Measurements from ENCODE around the gene YY2.

Gene YY2

DNA sequence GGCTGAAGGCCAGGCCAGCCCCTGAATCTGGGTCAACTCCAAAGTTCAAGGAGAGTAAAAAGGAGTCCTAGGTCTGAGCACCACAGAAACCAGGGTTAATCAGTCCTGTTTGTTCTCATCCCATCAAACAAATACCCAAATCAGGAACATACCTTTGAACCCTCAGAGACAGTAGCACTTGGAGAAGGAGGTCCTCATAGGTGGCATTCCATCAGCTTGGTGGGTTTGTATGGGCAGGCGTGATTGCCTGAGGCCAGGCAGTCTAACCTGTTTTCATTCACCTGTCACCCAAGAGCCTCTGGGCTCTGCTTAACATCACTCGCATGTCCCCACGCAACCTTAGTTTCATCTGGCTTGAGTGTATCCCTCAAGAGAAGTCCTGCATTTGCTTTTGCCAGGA is 33.9 kb upstream of the YY2 start:
- WGBS (ENCODE audit: insufficient coverage), result 92% methylated on average over 3 of the region's 3 CpGs
- ChIA-PET POLR2A (no interaction called here), CTCF (no interaction called here)

DNA sequence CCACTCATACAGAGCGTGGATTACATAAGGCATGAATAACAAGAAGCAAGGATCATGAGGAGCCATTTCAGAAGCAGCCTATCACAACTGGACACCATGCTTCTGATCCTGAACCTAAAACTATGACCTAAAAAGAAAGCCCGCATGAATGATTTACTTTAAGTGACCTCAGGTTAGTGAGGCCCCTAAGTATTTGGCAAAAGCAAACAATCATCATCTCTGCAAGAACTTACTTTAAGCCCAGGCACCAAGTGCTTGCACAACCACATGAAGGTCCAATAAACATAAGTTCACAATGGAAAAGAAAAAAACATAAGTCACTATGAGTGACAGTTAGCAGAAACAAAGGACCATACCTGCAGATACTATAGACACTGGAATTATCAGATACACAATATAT is 24.3 kb upstream of the YY2 start:
- Histone ChIP-seq H3K4me3 (ENCODE audit: control insufficient read depth in 1 of 7, extremely low read depth in 1 of 7, insufficient read depth in 4 of 7, low read depth in 2 of 7, low read length in 6 of 7) (no peak overlapping the region), H3K36me3 (ENCODE audit: control insufficient read depth in 4 of 4, insufficient read depth in 4 of 4, low read length in 3 of 4) (no peaks in the 10 kb centered on the region), H3K4me1 (ENCODE audit: control extremely low read depth in 1 of 4, control insufficient read depth in 4 of 4, insufficient read depth in 4 of 4, low read length in 3 of 4) (no peaks in the 10 kb centered on the region), H3K27ac (ENCODE audit: insufficient read depth in 1 of 2, low read depth in 1 of 2, low read length in 2 of 2, poor library complexity in 1 of 2, severe bottlenecking in 2 of 2) (no peak overlapping the region), H3K9me3 (ENCODE audit: control extremely low read depth in 1 of 5, control insufficient read depth in 4 of 5, insufficient read depth in 2 of 5, low read depth in 1 of 5, low read length in 4 of 5) (no peaks in the 10 kb centered on the region), H3K27me3 (replicated peaks in 2 of 5; ENCODE audit: control insufficient read depth in 4 of 5, insufficient read depth in 5 of 5, low read length in 4 of 5) (peaks cover 0 to 4% (median 0%) of the 10 kb centered on the region in 5 experiments)
- DNase-seq, result no peak
- 63% methylated on average over 1 of the region's 2 CpGs for WGBS (ENCODE audit: insufficient coverage)
- POLR2A ChIA-PET, result no interaction called here
- CTCF ChIA-PET, result no interaction called here

More for the DNA sequence above, 33.9 kb upstream of the YY2 start:
- peaks cover 0 to 2% (median 0%) of the 10 kb centered on the region in 5 experiments for H3K27me3 ChIP-seq (replicated peaks in 2 of 5; ENCODE audit: control insufficient read depth in 4 of 5, insufficient read depth in 5 of 5, low read length in 4 of 5)
- no peak overlapping the region for H3K27ac ChIP-seq (ENCODE audit: insufficient read depth in 1 of 2, low read depth in 1 of 2, low read length in 2 of 2, poor library complexity in 1 of 2, severe bottlenecking in 2 of 2)
- H3K36me3 ChIP-seq (ENCODE audit: control insufficient read depth in 4 of 4, insufficient read depth in 4 of 4, low read length in 3 of 4), result no peaks in the 10 kb centered on the region
- H3K9me3 ChIP-seq (ENCODE audit: control extremely low read depth in 1 of 5, control insufficient read depth in 4 of 5, insufficient read depth in 2 of 5, low read depth in 1 of 5, low read length in 4 of 5), result no peaks in the 10 kb centered on the region
- DNase-seq, result no peak
- no peak overlapping the region for H3K4me3 ChIP-seq (ENCODE audit: control insufficient read depth in 1 of 7, extremely low read depth in 1 of 7, insufficient read depth in 4 of 7, low read depth in 2 of 7, low read length in 6 of 7)
- H3K4me1 ChIP-seq (ENCODE audit: control extremely low read depth in 1 of 4, control insufficient read depth in 4 of 4, insufficient read depth in 4 of 4, low read length in 3 of 4), result no peaks in the 10 kb centered on the region

DNA sequence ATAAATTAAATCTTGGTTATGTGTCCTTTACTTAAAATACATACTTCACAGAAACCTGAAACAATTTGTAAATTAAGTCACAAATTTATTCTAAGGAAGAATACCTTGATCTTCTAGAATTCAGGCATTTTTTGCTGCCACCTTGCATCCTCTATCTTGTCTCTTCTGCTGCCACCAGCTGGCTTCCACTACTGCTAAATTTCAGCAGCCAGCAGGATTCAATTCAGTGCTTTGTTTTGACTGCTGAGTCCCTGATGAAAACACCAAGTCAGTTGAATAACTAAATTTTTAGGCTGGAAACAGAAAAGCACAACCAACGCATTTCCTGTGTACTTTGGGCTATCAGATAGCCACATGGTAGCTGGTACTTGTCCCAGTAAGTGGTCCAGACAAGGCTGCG is 18.7 kb upstream of the YY2 start:
- H3K27me3 ChIP-seq (replicated peaks in 2 of 5; ENCODE audit: control insufficient read depth in 4 of 5, insufficient read depth in 5 of 5, low read length in 4 of 5), result peaks cover 0 to 11% (median 0%) of the 10 kb centered on the region in 5 experiments
- ChIA-PET POLR2A (no interaction called here), CTCF (no interaction called here)
- H3K9me3 ChIP-seq (ENCODE audit: control extremely low read depth in 1 of 5, control insufficient read depth in 4 of 5, insufficient read depth in 2 of 5, low read depth in 1 of 5, low read length in 4 of 5), result peaks cover 0 to 4% (median 0%) of the 10 kb centered on the region in 5 experiments
- WGBS (ENCODE audit: insufficient coverage), result 75% methylated on average over 1 of the region's 2 CpGs
- no peaks in the 10 kb centered on the region for H3K36me3 ChIP-seq (ENCODE audit: control insufficient read depth in 4 of 4, insufficient read depth in 4 of 4, low read length in 3 of 4)
- H3K4me3 ChIP-seq (ENCODE audit: control insufficient read depth in 1 of 7, extremely low read depth in 1 of 7, insufficient read depth in 4 of 7, low read depth in 2 of 7, low read length in 6 of 7), result no peak overlapping the region
- H3K27ac ChIP-seq (ENCODE audit: insufficient read depth in 1 of 2, low read depth in 1 of 2, low read length in 2 of 2, poor library complexity in 1 of 2, severe bottlenecking in 2 of 2), result no peak overlapping the region
- DNase-seq, result no peak
- peaks cover 0 to 9% (median 3%) of the 10 kb centered on the region in 4 experiments for H3K4me1 ChIP-seq (ENCODE audit: control extremely low read depth in 1 of 4, control insufficient read depth in 4 of 4, insufficient read depth in 4 of 4, low read length in 3 of 4)

DNA sequence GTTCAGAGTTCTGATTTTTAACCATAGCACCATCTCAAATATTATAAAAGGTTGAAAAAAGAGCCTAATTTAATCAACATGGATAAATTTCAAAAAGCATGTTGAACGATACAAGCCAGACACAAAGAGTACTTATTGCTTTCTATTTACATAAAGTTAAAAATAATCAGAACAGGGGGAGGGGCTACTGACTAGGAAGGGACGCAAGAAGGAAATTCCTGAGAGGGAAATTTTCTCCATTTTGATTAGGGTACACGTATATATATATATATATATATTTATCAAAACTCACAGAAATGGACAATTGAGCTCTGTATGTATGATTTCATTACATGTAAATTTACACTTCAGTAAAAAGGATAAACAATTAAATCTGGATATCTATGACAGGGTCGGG is 16.9 kb upstream of the YY2 start:
- Histone ChIP-seq H3K36me3 (ENCODE audit: control insufficient read depth in 4 of 4, insufficient read depth in 4 of 4, low read length in 3 of 4) (no peaks in the 10 kb centered on the region), H3K4me3 (ENCODE audit: control insufficient read depth in 1 of 7, extremely low read depth in 1 of 7, insufficient read depth in 4 of 7, low read depth in 2 of 7, low read length in 6 of 7) (peak overlapping the region; percentile 63 to 89 (median 79)), H3K4me1 (ENCODE audit: control extremely low read depth in 1 of 4, control insufficient read depth in 4 of 4, insufficient read depth in 4 of 4, low read length in 3 of 4) (peaks cover 0 to 9% (median 3%) of the 10 kb centered on the region in 4 experiments), H3K27ac (ENCODE audit: insufficient read depth in 1 of 2, low read depth in 1 of 2, low read length in 2 of 2, poor library complexity in 1 of 2, severe bottlenecking in 2 of 2) (peak overlapping the region in 1 of 2 experiments; percentile 77), H3K27me3 (replicated peaks in 2 of 5; ENCODE audit: control insufficient read depth in 4 of 5, insufficient read depth in 5 of 5, low read length in 4 of 5) (peaks cover 0 to 11% (median 0%) of the 10 kb centered on the region in 5 experiments), H3K9me3 (ENCODE audit: control extremely low read depth in 1 of 5, control insufficient read depth in 4 of 5, insufficient read depth in 2 of 5, low read depth in 1 of 5, low read length in 4 of 5) (peaks cover 0 to 4% (median 0%) of the 10 kb centered on the region in 5 experiments)
- peak; percentile 27 to 33 (median 31) for DNase-seq
- ChIA-PET CTCF (no interaction called here), POLR2A (interaction anchor here (0.6 kb wide), 1 partner anchor 106 kb away, joined by 3 read pairs; no protein-coding TSS in a partner anchor)
- 57% methylated on average over 1 of the region's 4 CpGs for WGBS (ENCODE audit: insufficient coverage)

DNA sequence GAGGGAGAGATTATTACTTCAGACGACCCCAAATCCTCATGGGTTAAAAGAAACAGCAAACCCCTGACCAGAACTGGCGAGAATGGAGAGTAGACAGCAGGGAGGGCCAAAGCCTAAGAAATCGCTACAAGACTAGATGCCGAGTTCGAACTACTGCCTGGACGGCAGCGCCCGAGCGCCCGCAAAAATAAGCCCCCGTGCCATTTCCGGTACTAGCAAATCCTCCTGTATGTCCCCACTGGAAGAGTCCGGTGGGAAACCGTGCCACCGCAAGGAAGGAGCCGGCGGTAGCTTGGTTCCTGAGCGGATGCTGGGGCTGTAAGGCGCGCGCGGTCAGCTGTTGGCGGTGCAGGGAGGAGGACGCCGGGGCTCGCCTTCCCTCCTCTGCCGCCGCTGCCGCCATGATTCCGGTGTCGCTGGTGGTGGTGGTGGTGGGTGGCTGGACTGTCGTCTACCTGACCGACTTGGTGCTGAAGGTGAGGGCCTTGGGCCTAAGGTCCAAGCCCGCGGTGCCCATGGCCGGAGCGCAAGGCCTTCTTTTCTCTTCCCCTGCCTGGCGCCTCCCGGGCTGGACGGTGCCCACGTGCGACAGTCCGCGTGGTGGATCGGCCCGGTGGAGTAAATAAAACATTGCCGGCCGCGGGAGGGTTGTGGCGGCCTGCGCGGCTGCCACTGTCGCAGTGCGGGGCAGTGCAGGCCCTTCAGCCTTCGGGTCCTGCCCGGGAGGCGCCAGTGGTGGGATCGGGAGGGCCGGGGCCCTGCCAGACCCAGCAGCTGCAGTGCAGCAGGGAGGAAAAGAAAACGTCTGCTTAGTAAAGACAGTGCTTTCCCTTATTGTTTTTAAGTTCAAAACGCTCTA is 16.2 kb upstream of the YY2 start, which contains the start of gene MBTPS2:
Gene MBTPS2, plus strand, starts transcription at position 284 of the 859 bp plus-strand sequence. Its CDS starts 118 bp downstream, at position 402.
- Histone ChIP-seq H3K9me3 (ENCODE audit: control extremely low read depth in 1 of 5, control insufficient read depth in 4 of 5, insufficient read depth in 2 of 5, low read depth in 1 of 5, low read length in 4 of 5) (peaks cover 0 to 4% (median 0%) of the 10 kb centered on the region in 5 experiments), H3K27ac (ENCODE audit: insufficient read depth in 1 of 2, low read depth in 1 of 2, low read length in 2 of 2, poor library complexity in 1 of 2, severe bottlenecking in 2 of 2) (peak within 1 kb of the TSS in 1 of 2 experiments; percentile 77), H3K4me1 (ENCODE audit: control extremely low read depth in 1 of 4, control insufficient read depth in 4 of 4, insufficient read depth in 4 of 4, low read length in 3 of 4) (peaks cover 0 to 9% (median 3%) of the 10 kb centered on the region in 4 experiments), H3K4me3 (ENCODE audit: control insufficient read depth in 1 of 7, extremely low read depth in 1 of 7, insufficient read depth in 4 of 7, low read depth in 2 of 7, low read length in 6 of 7) (peak within 1 kb of the TSS; percentile 63 to 89 (median 79)), H3K36me3 (ENCODE audit: control insufficient read depth in 4 of 4, insufficient read depth in 4 of 4, low read length in 3 of 4) (peaks cover 0 to 2% (median 0%) of the 10 kb centered on the region in 4 experiments), H3K27me3 (replicated peaks in 2 of 5; ENCODE audit: control insufficient read depth in 4 of 5, insufficient read depth in 5 of 5, low read length in 4 of 5) (peaks cover 0 to 11% (median 0%) of the 10 kb centered on the region in 5 experiments)
- ChIA-PET POLR2A (interaction anchor here (0.6 kb wide), 1 partner anchor 107 kb away, joined by 3 read pairs; no protein-coding TSS in a partner anchor), CTCF (no interaction called here)
- 36% methylated on average over 48 of the region's 61 CpGs for WGBS (ENCODE audit: insufficient coverage)
- DNase-seq, result peak; percentile 88 to 92 (median 92)

DNA sequence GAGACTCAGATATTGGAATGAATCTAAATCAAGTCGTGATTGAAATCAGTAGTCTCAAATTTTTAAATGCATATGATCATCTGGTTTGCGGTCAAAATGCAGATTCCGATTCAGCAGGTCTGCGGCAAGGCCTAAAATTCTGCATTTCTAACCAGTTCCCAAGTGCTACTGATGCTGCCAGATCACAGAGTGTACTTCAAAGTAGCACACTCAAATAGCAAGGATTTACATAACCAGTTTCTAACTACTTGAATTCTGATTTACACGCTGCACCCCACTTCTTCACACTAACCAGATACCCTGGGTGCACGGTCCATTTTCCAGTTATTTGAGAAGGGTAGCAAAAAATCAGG is 15.6 kb upstream of the YY2 start:
- Histone ChIP-seq H3K36me3 (ENCODE audit: control insufficient read depth in 4 of 4, insufficient read depth in 4 of 4, low read length in 3 of 4) (peaks cover 0 to 6% (median 0%) of the 10 kb centered on the region in 4 experiments), H3K9me3 (ENCODE audit: control extremely low read depth in 1 of 5, control insufficient read depth in 4 of 5, insufficient read depth in 2 of 5, low read depth in 1 of 5, low read length in 4 of 5) (peaks cover 0 to 4% (median 0%) of the 10 kb centered on the region in 5 experiments), H3K4me1 (ENCODE audit: control extremely low read depth in 1 of 4, control insufficient read depth in 4 of 4, insufficient read depth in 4 of 4, low read length in 3 of 4) (peaks cover 0 to 9% (median 3%) of the 10 kb centered on the region in 4 experiments), H3K4me3 (ENCODE audit: control insufficient read depth in 1 of 7, extremely low read depth in 1 of 7, insufficient read depth in 4 of 7, low read depth in 2 of 7, low read length in 6 of 7) (peak overlapping the region in 6 of 7 experiments; percentile 67 to 89 (median 79)), H3K27ac (ENCODE audit: insufficient read depth in 1 of 2, low read depth in 1 of 2, low read length in 2 of 2, poor library complexity in 1 of 2, severe bottlenecking in 2 of 2) (peak overlapping the region in 1 of 2 experiments; percentile 77), H3K27me3 (replicated peaks in 2 of 5; ENCODE audit: control insufficient read depth in 4 of 5, insufficient read depth in 5 of 5, low read length in 4 of 5) (peaks cover 0 to 11% (median 0%) of the 10 kb centered on the region in 5 experiments)
- DNase-seq, result peak; percentile 0 to 48 (median 47)
- CTCF ChIA-PET, result interaction anchor here (0.9 kb wide), 1 partner anchor 224 kb away, joined by 4 read pairs; no protein-coding TSS in a partner anchor
- WGBS (ENCODE audit: insufficient coverage), result 32% methylated on average over 3 of the region's 6 CpGs
- POLR2A ChIA-PET, result no interaction called here

DNA sequence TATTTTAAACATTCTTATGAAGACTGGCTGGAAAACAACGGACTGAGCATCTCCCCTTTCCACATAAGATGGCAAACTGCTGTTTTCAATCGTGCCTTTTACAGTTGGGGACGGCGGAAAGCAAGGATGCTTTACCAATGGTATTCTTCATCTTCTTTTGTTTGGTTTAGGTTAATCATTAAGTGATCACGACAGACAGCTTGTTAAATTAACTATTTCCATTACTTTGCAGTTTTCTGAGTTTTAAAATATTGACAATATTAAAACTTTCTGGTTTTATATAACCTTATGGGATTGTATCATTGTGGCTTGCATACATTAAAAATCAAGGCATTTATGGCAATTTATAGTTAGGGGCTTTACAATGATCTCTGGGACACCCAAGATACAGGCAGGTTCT is 12.6 kb upstream of the YY2 start:
- H3K9me3 ChIP-seq (ENCODE audit: control extremely low read depth in 1 of 5, control insufficient read depth in 4 of 5, insufficient read depth in 2 of 5, low read depth in 1 of 5, low read length in 4 of 5), result peaks cover 0 to 4% (median 0%) of the 10 kb centered on the region in 5 experiments
- no peak overlapping the region for H3K27ac ChIP-seq (ENCODE audit: insufficient read depth in 1 of 2, low read depth in 1 of 2, low read length in 2 of 2, poor library complexity in 1 of 2, severe bottlenecking in 2 of 2)
- H3K4me1 ChIP-seq (ENCODE audit: control extremely low read depth in 1 of 4, control insufficient read depth in 4 of 4, insufficient read depth in 4 of 4, low read length in 3 of 4), result peaks cover 0 to 9% (median 3%) of the 10 kb centered on the region in 4 experiments
- DNase-seq, result no peak
- POLR2A ChIA-PET, result no interaction called here
- no peak overlapping the region for H3K4me3 ChIP-seq (ENCODE audit: control insufficient read depth in 1 of 7, extremely low read depth in 1 of 7, insufficient read depth in 4 of 7, low read depth in 2 of 7, low read length in 6 of 7)
- no CpG with 5 or more reads among the region's 5 CpGs for WGBS (ENCODE audit: insufficient coverage)
- CTCF ChIA-PET, result no interaction called here
- peaks cover 0 to 17% (median 3%) of the 10 kb centered on the region in 4 experiments for H3K36me3 ChIP-seq (ENCODE audit: control insufficient read depth in 4 of 4, insufficient read depth in 4 of 4, low read length in 3 of 4)
- peaks cover 0 to 7% (median 0%) of the 10 kb centered on the region in 5 experiments for H3K27me3 ChIP-seq (replicated peaks in 2 of 5; ENCODE audit: control insufficient read depth in 4 of 5, insufficient read depth in 5 of 5, low read length in 4 of 5)
